ENCODE measurements around the gene FBXO41.

The FBXO41 gene, protein sequence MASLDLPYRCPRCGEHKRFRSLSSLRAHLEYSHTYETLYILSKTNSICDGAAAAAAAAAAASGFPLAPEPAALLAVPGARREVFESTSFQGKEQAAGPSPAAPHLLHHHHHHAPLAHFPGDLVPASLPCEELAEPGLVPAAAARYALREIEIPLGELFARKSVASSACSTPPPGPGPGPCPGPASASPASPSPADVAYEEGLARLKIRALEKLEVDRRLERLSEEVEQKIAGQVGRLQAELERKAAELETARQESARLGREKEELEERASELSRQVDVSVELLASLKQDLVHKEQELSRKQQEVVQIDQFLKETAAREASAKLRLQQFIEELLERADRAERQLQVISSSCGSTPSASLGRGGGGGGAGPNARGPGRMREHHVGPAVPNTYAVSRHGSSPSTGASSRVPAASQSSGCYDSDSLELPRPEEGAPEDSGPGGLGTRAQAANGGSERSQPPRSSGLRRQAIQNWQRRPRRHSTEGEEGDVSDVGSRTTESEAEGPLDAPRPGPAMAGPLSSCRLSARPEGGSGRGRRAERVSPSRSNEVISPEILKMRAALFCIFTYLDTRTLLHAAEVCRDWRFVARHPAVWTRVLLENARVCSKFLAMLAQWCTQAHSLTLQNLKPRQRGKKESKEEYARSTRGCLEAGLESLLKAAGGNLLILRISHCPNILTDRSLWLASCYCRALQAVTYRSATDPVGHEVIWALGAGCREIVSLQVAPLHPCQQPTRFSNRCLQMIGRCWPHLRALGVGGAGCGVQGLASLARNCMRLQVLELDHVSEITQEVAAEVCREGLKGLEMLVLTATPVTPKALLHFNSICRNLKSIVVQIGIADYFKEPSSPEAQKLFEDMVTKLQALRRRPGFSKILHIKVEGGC

DNA sequence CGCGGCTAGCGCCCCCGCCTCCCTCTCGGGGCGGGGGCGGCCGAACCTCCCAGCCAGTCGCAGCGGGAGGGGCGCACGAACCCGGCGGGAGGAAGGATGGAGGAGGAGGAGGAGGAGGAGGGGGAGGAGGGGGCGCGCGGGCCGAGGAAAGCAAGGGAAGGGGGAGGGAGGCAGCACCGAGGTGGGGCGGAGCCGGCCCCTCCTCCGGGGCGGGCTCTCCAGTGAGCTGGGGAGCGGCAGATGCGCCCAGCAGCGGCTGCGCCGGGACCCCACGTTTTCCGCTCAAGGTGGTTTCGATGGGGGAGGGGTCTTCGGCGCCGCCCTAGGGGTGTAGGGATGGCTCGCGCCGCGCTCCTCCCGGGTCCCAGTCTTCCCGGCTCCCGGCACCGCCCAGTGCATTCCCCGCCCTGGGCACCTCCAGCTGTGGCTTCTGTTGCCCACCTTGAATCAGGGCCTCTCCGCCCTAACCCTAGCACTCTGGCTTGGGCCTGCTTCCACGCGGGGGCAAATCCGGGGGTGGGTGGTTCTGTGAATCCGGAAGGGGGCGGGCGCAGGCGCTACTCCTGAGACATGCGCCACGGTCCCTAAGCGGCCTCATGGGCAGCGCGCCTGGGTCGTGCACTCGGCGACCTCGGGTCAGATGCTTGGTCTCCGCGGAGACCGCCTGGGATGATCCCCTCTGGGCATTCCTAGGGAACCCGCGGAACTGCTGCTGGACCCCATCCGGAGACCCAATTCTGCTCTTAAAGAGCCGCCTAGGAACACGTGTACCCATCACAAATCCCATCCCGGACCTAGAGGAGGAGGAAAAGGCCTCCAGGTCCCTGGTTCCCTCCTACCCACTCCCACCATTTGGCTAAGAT, at the start of gene FBXO41:
FBXO41 (minus strand) TSS at position 183 of the 863 bp plus-strand sequence. CDS start 14,848 bp downstream, outside the sequence.
- TF ChIP-seq, protein P1, sequence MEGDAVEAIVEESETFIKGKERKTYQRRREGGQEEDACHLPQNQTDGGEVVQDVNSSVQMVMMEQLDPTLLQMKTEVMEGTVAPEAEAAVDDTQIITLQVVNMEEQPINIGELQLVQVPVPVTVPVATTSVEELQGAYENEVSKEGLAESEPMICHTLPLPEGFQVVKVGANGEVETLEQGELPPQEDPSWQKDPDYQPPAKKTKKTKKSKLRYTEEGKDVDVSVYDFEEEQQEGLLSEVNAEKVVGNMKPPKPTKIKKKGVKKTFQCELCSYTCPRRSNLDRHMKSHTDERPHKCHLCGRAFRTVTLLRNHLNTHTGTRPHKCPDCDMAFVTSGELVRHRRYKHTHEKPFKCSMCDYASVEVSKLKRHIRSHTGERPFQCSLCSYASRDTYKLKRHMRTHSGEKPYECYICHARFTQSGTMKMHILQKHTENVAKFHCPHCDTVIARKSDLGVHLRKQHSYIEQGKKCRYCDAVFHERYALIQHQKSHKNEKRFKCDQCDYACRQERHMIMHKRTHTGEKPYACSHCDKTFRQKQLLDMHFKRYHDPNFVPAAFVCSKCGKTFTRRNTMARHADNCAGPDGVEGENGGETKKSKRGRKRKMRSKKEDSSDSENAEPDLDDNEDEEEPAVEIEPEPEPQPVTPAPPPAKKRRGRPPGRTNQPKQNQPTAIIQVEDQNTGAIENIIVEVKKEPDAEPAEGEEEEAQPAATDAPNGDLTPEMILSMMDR (conservative IDR thresholded peaks at IDR 0.05), result no peak
- TF ChIP-seq ZFX (IDR thresholded peaks at IDR 0.05), result no peak
- H3K27ac ChIP-seq, result peak within 1 kb of the TSS; percentile 72

DNA sequence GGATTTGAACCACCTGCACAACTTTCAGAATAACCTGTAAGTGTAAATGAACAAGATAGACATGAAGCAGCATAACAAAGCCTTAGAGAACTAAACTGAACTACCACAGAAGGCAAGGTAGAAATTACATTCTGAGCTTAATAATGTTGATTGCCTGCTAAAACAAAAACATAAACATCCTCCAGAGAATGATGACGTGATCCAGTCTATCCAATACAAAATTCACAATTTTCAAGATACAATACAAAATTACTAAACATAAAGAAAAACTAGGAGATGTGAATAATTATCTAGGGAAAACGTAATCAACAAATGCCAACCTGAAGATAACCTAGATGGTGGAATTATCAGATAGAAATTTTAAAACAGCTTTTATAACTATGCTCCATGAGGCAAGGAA, 49.8 kb upstream of the FBXO41 start:
- no peak overlapping the region for H3K27ac ChIP-seq
- TF ChIP-seq, protein P1 (conservative IDR thresholded peaks at IDR 0.05), result no peak
- no peak for TF ChIP-seq ZFX (IDR thresholded peaks at IDR 0.05)

DNA sequence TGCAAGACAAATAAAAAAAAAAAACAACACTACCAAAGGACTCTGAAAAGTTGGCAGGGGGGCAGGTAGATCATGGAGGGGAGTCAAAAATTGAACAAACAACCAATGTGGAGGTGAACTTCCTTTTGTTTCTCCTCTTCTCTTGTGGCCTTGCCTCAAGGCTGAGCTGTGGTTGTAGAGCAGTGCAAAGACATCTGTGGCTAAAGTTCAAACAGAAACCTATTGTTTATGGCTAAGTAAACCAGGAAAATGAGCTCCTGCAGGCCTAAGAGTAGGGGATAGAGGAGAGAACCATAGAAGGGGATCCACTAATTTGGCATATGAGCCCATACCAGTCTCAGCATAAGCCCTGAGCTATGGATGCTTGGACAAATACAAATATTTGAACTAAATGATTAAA, 49.3 kb upstream of the FBXO41 start:
- TF ChIP-seq ZFX (IDR thresholded peaks at IDR 0.05), result no peak
- TF ChIP-seq, protein P1 (conservative IDR thresholded peaks at IDR 0.05), result no peak
- no peak overlapping the region for H3K27ac ChIP-seq

DNA sequence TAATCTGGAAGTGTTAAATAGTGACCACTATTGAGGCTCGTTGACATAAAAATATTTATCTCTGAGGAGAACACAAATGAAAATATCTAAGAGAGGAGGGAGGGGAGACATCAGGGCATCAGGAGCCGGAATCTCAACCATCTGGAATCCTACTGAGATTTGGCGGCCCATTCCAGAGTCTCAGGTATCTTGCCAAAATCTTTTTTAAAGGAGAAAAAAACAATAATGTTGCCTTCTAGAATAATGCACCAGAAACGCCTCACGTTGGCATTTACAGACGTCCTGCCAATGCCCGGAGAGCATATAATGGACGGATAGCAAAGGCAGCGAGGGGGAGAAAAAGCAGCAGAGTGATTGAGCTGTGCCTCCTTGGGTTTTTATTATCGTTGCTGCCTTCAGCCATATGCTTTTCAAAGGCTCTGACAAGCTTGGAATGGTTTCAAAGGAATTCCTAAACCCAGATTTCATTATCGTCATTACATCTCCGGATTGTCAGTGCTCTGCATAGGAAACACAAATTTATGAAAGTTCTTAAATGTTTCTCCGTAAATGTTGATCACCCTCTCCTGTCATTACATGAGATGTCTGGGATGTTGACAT, 39.9 kb upstream of the FBXO41 start:
- H3K27ac ChIP-seq, result no peak overlapping the region
- TF ChIP-seq, protein P1 (conservative IDR thresholded peaks at IDR 0.05), result no peak
- TF ChIP-seq ZFX (IDR thresholded peaks at IDR 0.05), result no peak

DNA sequence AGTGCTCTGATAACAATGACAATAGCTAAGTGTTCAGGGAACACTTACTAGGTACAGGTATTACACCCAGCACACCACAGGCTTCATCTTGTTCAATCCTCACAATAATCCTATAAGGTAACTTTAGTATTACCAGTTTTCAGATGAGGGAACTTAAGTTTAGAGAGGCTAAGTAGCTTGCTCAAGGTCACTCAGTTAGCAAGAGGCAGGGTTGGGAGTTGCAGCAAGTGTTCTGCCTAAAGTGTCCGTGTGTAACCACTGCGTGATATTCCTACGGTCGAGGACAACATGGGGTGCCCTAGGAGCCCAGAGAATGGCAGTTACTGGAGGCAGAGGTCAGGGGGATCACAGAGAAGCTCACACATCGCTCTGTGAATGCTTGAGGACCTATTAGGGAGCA, 39.3 kb upstream of the FBXO41 start:
- no peak overlapping the region for H3K27ac ChIP-seq
- TF ChIP-seq, protein P1 (conservative IDR thresholded peaks at IDR 0.05), result no peak
- no peak for TF ChIP-seq ZFX (IDR thresholded peaks at IDR 0.05)

DNA sequence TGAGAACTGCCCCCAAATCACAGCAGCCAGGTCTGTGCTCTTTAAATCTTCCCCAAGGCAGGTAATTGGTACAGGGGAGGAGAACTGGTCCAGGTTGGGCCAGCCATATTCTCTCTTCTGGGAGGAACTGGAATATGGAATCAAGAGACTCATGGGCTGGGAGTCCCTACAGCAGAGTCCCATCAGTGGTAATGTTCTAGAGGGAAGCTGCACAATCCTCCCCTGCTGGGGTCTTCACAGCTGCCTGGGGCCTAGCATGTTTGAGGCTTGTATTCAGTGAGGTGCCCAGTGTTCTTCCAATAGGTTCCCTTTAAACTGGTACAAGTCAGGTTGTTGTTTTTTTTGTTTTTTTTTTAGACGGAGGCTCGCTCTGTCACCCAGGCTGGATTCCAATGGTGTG, 30.2 kb upstream of the FBXO41 start:
- TF ChIP-seq, protein P1 (conservative IDR thresholded peaks at IDR 0.05), result no peak
- no peak for TF ChIP-seq ZFX (IDR thresholded peaks at IDR 0.05)

More for the DNA sequence above, 30.2 kb upstream of the FBXO41 start:
- no peak overlapping the region for H3K27ac ChIP-seq
